SJSA1 (cell line): ENCODE data around the gene LYRM2. TPM values are rescaled to one million over a fixed set of nuclear protein-coding genes. Genes with fewer than 3 reads are reported as not detected.
"Not testable (repeated sequence)": the region's sequence is repeated elsewhere in the genome, so short reads cannot be mapped to it uniquely, and the experiment has no call there.

ENCODE experiments used
- DNase-seq, 2 experiments: peaks; one replicate each; pipeline ENCODE4 v3.0.0-alpha.2; 2015 to 2020; ENCODE audit warnings: low spot score in 2 of 2, low read depth in 1 of 2
- H3K27ac ChIP-seq: fragments of 250-450 bp; sonication (Bioruptor Pico); 2 replicates; pipeline ENCODE4 v1.5.1; 2020; ENCODE audit warnings: mild to moderate bottlenecking, moderate library complexity
- H3K27me3 ChIP-seq: fragments of 250-450 bp; sonication (Bioruptor Pico); replicated peaks from 2 replicates; pipeline ENCODE4 v1.5.1; 2020; ENCODE audit warnings: mild to moderate bottlenecking, moderate library complexity
- H3K36me3 ChIP-seq: fragments of 250-450 bp; sonication (Bioruptor Pico); 2 replicates; pipeline ENCODE4 v1.5.1; 2020; ENCODE audit warnings: mild to moderate bottlenecking
- H3K4me1 ChIP-seq: fragments of 250-450 bp; sonication (Bioruptor Pico); replicated peaks from 2 replicates; pipeline ENCODE4 v1.6.1; 2021; ENCODE audit warnings: mild to moderate bottlenecking
- H3K4me3 ChIP-seq: fragments of 250-450 bp; sonication (Bioruptor Pico); 2 replicates; pipeline ENCODE4 v1.5.1; 2020; ENCODE audit warnings: mild to moderate bottlenecking
- H3K9me3 ChIP-seq: fragments of 250-450 bp; sonication (Bioruptor Pico); replicated peaks from 2 replicates; pipeline ENCODE4 v1.5.1; 2020; ENCODE audit warnings: mild to moderate bottlenecking
- total RNA-seq: library from RNA; depleted of rRNA; stranded (reverse); fragments of >200 nt; shearing (Covaris generic); gene quantifications from 2 replicates; pipeline ENCODE4 v1.2.3, GENCODE V29; 2014

The LYRM2 gene
- total RNA-seq, 1 experiment from 2014 or later, result 38.8 TPM

GRCh38 chr6:89667872-89668556 lies 29.5 kb upstream of the LYRM2 start:
- Histone ChIP-seq H3K4me3 (no peak overlapping the region), H3K27ac (no peak overlapping the region), H3K36me3 (peaks cover 38% of the 10 kb centered on the region), H3K9me3 (no peaks in the 10 kb centered on the region), H3K4me1 (no peaks in the 10 kb centered on the region), H3K27me3 (no peaks in the 10 kb centered on the region)
- DNase-seq, result no peak

- peaks cover 46% of the 10 kb centered on the region for H3K36me3 ChIP-seq
- no peaks in the 10 kb centered on the region for H3K4me1 ChIP-seq
- H3K4me3 ChIP-seq, result no peak overlapping the region
- no peak for DNase-seq
- no peak overlapping the region for H3K27ac ChIP-seq
- H3K27me3 ChIP-seq, result no peaks in the 10 kb centered on the region
- no peaks in the 10 kb centered on the region for H3K9me3 ChIP-seq
Observed at GRCh38 chr6:89662659-89663223, 24.2 kb upstream of the LYRM2 start.

GRCh38 chr6:89661559-89661958 lies 23.0 kb upstream of the LYRM2 start:
- Histone ChIP-seq H3K9me3 (no peaks in the 10 kb centered on the region), H3K4me1 (no peaks in the 10 kb centered on the region), H3K4me3 (no peak overlapping the region), H3K36me3 (peaks cover 57% of the 10 kb centered on the region), H3K27ac (no peak overlapping the region), H3K27me3 (no peaks in the 10 kb centered on the region)
- no peak for DNase-seq

GRCh38 chr6:89660981-89661380 lies 22.4 kb upstream of the LYRM2 start:
- peaks cover 58% of the 10 kb centered on the region for H3K36me3 ChIP-seq
- no peak for DNase-seq

GRCh38 chr6:89657445-89658158 lies 19.1 kb upstream of the LYRM2 start:
- no peaks in the 10 kb centered on the region for H3K27me3 ChIP-seq
- H3K4me1 ChIP-seq, result no peaks in the 10 kb centered on the region
- H3K9me3 ChIP-seq, result no peaks in the 10 kb centered on the region
- H3K4me3 ChIP-seq, result no peak overlapping the region
- H3K36me3 ChIP-seq, result peaks cover 64% of the 10 kb centered on the region
- H3K27ac ChIP-seq, result no peak overlapping the region
- DNase-seq, result no peak

More at GRCh38 chr6:89660981-89661380, 22.4 kb upstream of the LYRM2 start:
- Histone ChIP-seq H3K27me3 (no peaks in the 10 kb centered on the region), H3K4me3 (no peak overlapping the region), H3K9me3 (no peaks in the 10 kb centered on the region), H3K4me1 (no peaks in the 10 kb centered on the region), H3K27ac (no peak overlapping the region)

GRCh38 chr6:89655122-89655521 lies 16.6 kb upstream of the LYRM2 start:
- no peak overlapping the region for H3K27ac ChIP-seq
- H3K36me3 ChIP-seq, result peaks cover 52% of the 10 kb centered on the region
- H3K4me3 ChIP-seq, result no peak overlapping the region
- no peaks in the 10 kb centered on the region for H3K9me3 ChIP-seq
- H3K4me1 ChIP-seq, result no peaks in the 10 kb centered on the region
- no peak for DNase-seq
- no peaks in the 10 kb centered on the region for H3K27me3 ChIP-seq

GRCh38 chr6:89650579-89650978 lies 12.0 kb upstream of the LYRM2 start:
- Histone ChIP-seq H3K4me1 (no peaks in the 10 kb centered on the region), H3K4me3 (no peak overlapping the region), H3K27ac (no peak overlapping the region), H3K9me3 (no peaks in the 10 kb centered on the region), H3K36me3 (peaks cover 47% of the 10 kb centered on the region), H3K27me3 (no peaks in the 10 kb centered on the region)
- no peak for DNase-seq

GRCh38 chr6:89649682-89650081 lies 11.1 kb upstream of the LYRM2 start:
- no peaks in the 10 kb centered on the region for H3K4me1 ChIP-seq

GRCh38 chr6:89644864-89645263 lies 6.3 kb upstream of the LYRM2 start:
- no peak overlapping the region for H3K4me3 ChIP-seq
- H3K27me3 ChIP-seq, result no peaks in the 10 kb centered on the region
- no peak for DNase-seq
- H3K9me3 ChIP-seq, result no peaks in the 10 kb centered on the region; the same call in 1 of the 2 replicates
- no peak overlapping the region for H3K27ac ChIP-seq
- H3K4me1 ChIP-seq, result no peaks in the 10 kb centered on the region
- peaks cover 49% of the 10 kb centered on the region for H3K36me3 ChIP-seq

More at GRCh38 chr6:89649682-89650081, 11.1 kb upstream of the LYRM2 start:
- Histone ChIP-seq H3K4me3 (no peak overlapping the region), H3K27me3 (no peaks in the 10 kb centered on the region), H3K27ac (no peak overlapping the region), H3K9me3 (no peaks in the 10 kb centered on the region), H3K36me3 (peaks cover 50% of the 10 kb centered on the region)
- no peak for DNase-seq

GRCh38 chr6:89643406-89643805 lies 4.9 kb upstream of the LYRM2 start:
- no peak for DNase-seq
- Histone ChIP-seq H3K27me3 (no peaks in the 10 kb centered on the region), H3K9me3 (no peaks in the 10 kb centered on the region; the same call in 1 of the 2 replicates)

GRCh38 chr6:89642956-89643355 lies 4.4 kb upstream of the LYRM2 start:
- H3K4me1 ChIP-seq, result peaks cover 8% of the 10 kb centered on the region

More at GRCh38 chr6:89643406-89643805, 4.9 kb upstream of the LYRM2 start:
- H3K36me3 ChIP-seq, result peaks cover 51% of the 10 kb centered on the region
- peaks cover 7% of the 10 kb centered on the region for H3K4me1 ChIP-seq
- no peak overlapping the region for H3K27ac ChIP-seq
- H3K4me3 ChIP-seq, result no peak overlapping the region

GRCh38 chr6:89641581-89641980 lies 3.0 kb upstream of the LYRM2 start:
- not testable (repeated sequence) for H3K27me3 ChIP-seq, H3K9me3 ChIP-seq, DNase-seq, H3K4me3 ChIP-seq, H3K27ac ChIP-seq
- H3K4me1 ChIP-seq, result peaks cover 14% of the 10 kb centered on the region
- H3K36me3 ChIP-seq, result peaks cover 48% of the 10 kb centered on the region

More at GRCh38 chr6:89642956-89643355, 4.4 kb upstream of the LYRM2 start:
- Histone ChIP-seq H3K9me3 (no peaks in the 10 kb centered on the region; the same call in 1 of the 2 replicates), H3K27me3 (no peaks in the 10 kb centered on the region), H3K36me3 (peaks cover 49% of the 10 kb centered on the region), H3K4me3 (no peak overlapping the region), H3K27ac (no peak overlapping the region)
- DNase-seq, result no peak

- no peak overlapping the region for H3K27ac ChIP-seq
- no peak for DNase-seq
Observed at GRCh38 chr6:89640804-89641203, 2.3 kb upstream of the LYRM2 start.

GRCh38 chr6:89637960-89638319 lies 607 bp downstream of the LYRM2 start:
- H3K4me3 ChIP-seq, result peak overlapping the region; percentile 86
- H3K4me1 ChIP-seq, result peaks cover 14% of the 10 kb centered on the region
- no peaks in the 10 kb centered on the region for H3K27me3 ChIP-seq
- peak overlapping the region; percentile 78 for H3K27ac ChIP-seq
- H3K9me3 ChIP-seq, result no peaks in the 10 kb centered on the region
- DNase-seq, result no peak
- H3K36me3 ChIP-seq, result peaks cover 40% of the 10 kb centered on the region

More at GRCh38 chr6:89640804-89641203, 2.3 kb upstream of the LYRM2 start:
- peaks cover 52% of the 10 kb centered on the region for H3K36me3 ChIP-seq
- no peaks in the 10 kb centered on the region; the same call in 1 of the 2 replicates for H3K9me3 ChIP-seq
- H3K4me3 ChIP-seq, result no peak overlapping the region
- no peaks in the 10 kb centered on the region for H3K27me3 ChIP-seq
- peaks cover 14% of the 10 kb centered on the region for H3K4me1 ChIP-seq
